ENCODE data around the gene CCM2.

DNA sequence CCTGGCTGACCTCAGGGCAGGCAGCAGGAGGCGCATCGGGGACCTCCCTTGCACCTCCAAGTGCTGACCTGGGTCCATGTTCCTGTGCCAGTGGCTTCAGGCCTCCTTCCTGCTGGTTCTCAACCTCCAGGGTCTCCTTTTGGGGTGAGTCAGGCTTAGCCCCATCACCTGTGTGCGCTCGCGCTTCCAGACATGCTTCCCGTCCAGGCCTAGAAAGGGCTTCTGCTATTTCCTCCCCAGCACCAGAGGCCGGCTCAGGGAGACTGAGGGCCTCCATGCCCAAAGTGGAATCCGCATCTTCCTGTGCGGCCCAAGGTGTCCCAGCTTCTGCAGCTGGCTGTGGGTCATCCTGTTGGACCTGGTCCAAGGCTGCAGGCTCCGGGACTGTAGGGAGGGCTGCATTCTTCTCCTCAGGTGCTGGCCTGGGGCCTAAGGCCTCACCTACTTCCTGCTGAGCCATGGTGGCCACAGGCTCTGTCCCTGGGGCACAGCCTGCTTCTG is 82.9 kb downstream of the CCM2 start:
- TF ChIP-seq CTCF (IDR thresholded peaks at IDR 0.05) = no peak
- no peak for TF ChIP-seq POLR2AphosphoS5 (IDR thresholded peaks at IDR 0.05)
- no peak for TF ChIP-seq POLR2A (IDR thresholded peaks at IDR 0.05)
